Effector CD8-positive, alpha-beta T cell (primary cell): Measurements from ENCODE around the gene AGT.
"Not testable (repeated sequence)": the region's sequence is repeated elsewhere in the genome, so short reads cannot be mapped to it uniquely, and the experiment has no call there.

Experiments used
- DNase-seq: peaks from one replicate; lab custom pipeline; 2025; lab: John Stamatoyannopoulos, UW

The AGT gene

DNA sequence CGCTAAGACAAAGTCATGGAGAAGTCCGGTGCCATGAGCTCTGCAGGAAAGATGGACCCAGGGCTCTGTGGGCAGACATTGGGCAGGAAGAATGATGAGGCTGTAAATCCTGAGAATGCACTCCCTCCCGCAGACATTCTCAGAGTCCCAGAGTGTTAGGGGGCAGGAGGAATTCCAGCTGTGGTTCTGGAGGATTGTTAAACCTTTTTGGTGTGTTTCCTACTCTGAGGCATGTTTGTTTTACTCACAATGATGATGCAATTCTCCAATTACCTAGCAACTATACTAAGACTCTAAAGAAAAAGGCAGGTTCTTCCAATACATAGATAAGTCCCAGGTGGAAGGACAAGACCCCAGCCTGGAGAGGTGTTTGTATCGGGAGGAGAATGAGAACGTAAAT lies 30.5 kb upstream of the AGT start:
- DNase-seq = no peak

DNA sequence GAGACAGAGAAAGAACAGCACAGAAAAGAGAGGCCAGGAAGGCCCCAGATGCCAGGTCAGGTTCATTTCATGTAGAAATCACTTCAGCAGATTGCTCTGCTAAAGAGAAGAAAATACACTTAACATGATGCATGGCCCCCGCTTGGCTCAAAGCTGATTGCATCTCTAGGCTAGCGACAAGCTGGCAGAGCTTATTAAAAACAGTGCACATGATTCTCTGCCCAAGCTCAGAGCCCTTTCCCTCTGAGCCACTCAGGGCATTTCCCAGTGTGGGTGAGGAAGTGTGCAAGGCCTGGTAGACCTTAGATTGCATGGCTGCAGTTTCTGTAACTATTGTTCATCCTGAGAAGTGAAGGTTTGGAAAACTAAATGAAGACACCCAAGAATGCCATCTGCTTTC lies 30.0 kb upstream of the AGT start:
- DNase-seq = no peak

DNA sequence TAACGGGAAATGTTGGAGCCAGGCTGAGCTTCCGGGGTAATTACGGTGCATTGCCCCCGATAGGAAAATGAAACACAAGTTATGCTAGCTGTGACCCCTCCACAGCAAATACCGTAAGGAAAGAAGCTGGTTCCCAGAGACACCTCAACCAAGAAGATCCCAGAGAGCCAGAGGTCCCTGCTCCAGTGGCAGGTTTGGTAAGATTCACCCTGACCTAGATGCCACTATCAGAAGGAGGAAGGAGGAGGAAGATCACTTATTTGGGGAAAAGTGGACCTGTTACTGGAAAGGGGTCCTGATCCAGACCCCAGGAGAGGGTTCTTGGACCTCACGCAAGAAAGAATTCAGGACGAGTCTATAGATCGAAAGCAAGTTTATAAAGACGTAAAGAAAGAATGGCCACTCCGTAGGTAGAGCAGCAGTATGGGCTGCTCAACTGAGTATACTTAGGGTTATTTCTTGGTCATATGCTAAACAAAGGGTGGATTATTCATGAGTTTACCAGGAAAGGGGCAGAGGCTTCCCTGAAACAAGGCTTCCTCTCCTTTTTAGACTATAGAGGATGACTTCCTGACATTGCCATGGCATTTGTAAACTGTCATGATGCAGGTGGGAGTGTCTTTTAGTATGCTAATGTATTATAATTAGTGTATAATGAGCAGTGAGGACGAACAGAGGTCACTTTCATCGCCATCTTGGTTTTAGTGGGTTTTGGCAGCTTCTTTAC lies 25.8 kb upstream of the AGT start:
- no peak for DNase-seq

DNA sequence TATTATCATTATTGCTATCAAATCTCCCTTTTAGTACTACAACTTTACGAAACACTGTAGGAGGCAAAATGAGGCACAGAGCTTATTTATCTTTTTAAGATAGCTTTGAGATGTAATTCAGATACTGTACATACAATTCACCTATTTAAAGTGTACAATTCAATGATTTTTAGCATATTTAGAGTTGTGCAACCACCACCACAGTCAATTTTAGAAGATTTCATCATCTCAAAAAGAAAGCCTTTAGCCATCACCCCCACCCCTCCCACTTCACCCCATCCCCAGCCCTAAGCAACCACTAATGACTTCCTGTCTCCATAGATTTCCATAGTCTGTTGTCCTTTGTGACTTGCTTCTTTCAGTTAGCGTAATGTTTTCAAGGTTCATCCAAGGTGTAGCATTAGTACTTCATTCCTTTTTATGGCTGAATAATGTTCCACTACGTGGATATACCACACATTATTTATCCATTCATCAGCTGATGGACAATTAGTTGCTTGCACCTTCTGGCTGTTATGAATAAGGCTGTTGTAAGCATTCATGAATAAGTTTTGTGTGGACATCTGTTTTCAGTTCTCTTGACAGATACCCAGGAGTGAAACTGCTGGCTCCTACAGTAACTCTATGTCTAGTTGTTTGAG lies 23.8 kb upstream of the AGT start:
- no peak for DNase-seq

DNA sequence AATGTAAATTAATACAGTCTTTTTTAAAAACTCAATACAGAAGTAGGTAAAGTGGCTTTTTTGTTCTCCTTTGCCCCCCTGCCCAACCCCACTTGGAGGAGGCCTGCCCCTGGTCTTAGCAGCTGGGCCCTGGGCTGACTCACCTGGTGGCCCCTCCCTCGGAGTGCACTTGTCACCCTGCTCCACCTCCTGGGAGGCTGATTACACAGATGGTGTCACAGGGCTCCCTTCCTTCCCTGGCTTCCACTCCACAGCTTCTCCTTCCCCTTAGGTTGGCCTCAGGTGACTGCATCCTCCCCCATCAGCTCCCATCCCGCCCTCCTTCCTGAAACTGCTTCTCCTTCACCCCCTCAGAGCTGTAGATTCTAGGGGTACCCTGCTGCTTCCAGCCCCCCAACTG lies 21.5 kb upstream of the AGT start:
- DNase-seq = no peak

DNA sequence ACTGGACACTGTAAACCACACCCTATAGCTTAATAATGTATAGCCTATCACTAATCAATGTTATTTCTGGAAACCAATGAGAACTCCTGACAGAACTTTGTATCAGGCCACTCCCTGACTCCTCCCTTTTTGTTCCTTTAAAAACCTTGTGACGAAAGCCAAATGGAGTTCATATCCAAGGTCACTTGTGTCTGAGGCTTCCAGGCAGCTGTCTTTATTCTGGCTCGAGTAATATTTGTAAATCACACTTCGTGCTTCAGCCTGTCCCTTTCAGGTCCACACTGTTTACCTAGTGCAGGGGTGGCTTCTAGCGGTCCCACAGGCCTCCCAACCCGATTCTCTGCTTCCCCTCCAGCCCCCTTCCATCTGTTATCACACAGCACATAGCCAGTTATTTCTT lies 17.1 kb upstream of the AGT start:
- no peak for DNase-seq

DNA sequence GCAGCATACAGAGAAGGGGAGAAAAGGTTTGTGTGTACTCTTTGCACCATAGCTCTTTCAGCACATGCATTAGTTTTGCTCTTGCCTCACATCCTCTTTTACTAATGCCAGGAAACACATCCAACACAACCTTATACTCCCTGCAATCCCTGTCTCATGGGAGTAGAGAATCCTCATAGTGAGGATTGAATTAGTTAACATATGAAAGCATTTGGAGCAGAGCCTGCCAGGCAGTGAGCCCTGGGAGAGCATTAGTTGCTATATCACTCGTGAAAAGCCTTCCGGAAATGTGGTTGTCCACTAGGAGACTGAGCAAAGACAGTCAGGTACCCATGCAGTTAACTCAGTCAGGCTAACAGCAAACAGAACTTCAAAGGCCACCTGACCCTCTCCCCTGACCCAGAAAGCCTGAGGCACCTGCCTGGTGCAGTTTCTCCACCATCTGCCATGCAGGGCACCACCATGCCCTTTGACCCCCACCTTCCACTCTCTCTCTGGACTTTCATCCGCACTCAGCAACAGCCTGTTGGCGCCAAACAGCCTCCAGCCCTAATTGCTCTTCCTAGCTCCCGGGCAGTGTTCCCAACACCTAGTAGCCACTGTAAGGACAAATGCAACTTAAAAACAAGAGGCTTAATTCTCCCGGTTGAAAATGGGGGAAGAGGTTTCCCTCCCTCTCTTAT lies 14.9 kb upstream of the AGT start:
- no peak for DNase-seq

DNA sequence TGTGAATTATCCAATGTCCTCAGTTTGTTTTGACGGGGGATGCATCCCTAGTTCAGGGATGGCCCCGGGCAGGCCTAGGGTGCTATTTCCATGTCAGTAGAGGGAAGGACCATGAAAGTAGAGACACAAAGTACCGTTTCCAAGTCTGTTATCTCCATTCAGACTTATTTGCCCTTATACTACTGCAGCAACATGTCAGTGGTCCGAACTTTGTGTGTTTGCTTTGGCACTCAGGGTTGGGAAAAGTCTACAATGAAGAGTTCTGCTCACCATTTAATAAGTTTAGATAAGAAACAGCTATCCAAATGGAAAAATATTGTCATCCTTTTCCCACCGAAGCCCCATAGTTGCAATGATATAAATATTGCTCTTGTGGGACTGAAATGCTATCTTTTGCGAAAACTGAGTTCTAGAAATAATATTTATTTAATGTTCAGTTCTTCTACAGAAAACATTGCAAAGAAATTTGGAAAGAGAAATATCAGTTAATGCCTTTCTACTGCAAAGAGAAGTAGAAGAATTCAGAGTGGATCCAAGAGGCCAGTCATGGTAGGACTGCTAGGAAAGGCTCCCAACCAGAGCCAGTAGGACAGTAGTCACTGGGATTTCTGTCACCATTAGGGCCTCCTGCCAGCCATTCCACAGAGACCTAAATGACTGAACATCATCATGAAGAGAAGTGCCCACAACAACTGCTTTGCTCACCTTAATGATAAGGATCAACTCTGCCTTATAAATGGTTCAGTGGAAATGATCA lies 11.5 kb upstream of the AGT start:
- DNase-seq = no peak

DNA sequence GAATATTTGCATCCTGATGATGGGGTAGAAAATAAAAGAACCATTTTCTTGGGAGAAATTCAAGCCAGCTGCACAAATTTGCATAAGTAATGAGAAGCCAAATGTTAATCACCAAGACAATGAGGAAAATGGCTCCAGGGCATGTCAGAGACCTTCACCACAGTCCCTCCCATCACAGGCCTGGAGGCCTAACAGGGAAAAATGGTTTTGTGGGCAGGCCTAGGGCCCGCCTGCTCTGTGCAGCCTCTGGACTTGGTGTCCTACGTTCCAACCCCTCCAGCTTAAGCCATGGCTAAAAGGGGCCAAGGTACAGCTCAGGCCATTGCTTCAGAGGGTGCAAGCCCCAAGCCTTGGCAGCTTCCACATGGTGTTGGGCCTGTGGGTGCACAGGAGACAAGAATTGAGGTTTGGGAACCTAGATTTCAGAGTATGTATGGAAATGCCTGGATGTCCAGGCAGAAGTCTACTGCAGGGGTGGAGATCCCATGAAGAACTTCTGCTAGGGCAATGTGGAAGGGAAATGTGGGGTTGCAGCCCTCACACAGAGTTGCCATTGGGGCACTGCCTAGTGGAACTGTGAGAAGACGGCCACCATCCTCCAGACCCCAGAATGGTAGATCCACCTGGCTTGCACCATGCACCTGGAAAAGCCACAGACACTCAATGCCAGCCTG lies 8.1 kb upstream of the AGT start:
- not testable (repeated sequence) for DNase-seq

DNA sequence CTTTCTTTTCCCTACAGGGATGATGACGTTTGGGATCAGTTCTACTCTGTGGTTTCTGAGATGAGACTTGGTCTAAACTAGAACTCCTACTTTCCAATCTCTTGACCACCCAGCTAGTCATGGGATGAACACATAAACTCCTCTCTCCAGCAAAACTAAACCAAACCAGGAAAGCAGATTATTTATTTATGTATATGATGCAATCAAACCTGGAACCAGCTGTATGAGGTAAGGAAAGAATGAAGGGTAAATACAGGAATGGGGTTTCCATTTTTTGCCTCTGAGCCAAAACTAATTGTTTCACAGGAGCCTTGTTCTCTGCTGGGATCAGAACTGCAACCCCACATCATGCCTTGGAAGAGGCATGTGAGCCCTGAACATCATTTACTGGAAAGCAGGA lies 3.3 kb upstream of the AGT start:
- no peak for DNase-seq

DNA sequence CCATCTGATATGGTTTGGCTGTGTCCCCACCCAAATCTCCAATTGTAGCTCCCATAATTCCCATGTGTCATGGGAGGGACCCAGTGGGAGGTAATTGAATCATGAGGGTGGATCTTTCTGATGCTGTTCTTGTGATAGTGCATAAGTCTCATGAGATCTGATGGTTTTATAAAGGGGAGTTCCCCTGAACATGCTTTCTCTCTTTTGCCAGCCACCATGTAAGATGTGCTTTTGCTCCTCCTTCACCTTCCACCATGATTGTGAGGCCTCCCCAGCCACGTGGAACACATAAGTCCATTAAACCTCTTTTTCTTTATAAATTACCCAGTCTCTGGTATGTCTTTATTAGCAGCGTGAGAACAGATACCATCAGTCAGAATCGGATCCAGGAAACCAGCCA lies 2.5 kb upstream of the AGT start:
- DNase-seq = not testable (repeated sequence)

DNA sequence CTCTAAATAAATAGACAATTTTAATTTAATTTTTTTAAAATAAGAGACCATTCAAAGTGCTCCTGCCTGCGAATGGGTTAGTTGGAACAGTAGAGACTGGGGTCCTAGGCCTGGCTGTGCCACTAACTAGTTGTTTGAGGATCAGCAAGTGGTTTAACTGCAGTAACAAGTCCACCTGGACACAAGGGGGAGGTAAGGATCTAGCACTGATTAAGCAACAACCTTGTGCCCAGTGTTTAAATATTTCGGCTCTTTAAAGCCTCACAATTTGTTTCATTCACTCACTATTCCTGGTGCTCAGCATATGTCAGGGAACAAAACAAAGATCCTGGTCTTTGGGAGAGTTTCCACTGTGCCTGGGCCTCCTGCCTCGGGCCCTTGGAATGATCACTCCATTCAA lies 1.6 kb upstream of the AGT start:
- no peak for DNase-seq

DNA sequence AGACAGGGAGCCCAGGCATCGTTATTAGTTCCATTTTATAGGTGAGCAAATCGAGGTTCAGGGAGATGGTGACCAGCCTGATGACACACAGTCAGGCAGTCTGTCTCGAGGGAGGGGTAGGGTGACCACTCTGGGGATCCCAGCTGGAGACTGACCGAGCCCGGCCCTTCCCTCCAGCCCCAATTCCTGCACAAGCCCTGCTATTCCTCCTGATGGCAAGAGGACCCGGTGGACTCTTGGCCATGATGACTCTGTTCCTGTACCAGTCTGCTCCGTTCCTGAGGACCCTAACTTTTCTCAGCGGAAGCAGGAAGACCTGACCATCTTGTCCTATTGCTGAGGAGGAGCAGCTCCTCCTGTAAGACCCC lies 391 bp downstream of the AGT start:
- DNase-seq = no peak

DNA sequence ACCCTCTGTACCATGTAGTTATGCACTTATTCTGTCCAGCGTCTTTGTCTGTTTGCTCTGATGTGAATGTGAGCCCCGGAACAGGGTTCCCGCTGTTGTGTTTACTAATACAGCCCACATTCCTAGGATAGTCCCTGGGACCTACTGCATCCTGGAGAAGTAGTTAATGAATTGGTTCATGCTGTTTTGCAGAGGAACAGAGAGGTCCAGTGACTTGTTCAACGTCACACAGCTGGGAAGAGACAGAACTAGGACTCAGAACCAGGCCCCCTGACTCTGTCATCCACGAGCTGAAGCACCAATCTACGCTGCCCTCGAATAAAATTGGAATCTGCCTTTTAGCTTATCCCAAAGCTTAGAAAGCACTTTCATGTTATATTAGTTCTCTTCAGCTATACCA lies 784 bp downstream of the AGT start:
- DNase-seq = no peak

DNA sequence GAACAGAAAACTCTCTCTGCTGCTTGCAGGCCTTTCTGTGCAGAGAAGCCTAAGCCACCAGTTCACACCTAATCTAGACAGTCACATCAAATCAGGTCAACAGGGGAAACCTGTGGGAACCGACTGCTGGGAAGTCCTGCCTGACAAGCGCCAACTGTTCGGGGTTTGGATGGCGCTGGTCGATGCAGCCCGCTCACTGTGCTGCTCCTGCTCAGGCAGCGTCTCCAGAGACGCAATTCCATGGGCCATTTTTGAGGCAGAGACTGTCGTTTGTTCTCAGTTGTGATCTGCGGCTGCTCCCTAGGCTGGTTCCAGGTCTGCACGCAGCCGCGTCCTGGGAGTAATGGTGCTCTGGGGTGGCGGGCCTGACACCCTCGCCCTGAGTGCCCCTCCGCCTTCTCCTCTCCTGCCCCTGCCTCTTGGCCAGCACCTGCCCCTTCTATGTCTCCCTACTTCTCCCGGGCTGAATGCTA lies 1.4 kb downstream of the AGT start:
- no peak for DNase-seq

DNA sequence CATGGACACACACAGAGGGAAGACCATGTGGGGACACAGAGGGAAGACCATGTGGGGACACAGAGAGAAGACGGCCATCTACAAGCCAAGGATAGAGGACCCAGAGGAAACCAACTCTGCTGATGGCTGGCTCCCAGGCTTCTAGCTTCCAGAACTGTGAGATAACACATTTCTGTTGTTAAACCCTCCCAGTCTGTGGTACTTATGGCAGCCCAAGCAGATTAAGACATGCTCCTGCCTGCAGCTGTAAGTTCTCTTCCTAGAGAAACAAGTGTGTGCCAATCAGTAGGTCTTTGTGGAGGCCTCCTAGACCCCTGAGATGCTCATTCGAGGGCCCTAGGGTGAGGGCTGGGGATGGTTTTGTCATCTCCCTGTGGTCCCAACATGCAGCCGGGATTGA lies 2.7 kb downstream of the AGT start:
- no peak for DNase-seq

DNA sequence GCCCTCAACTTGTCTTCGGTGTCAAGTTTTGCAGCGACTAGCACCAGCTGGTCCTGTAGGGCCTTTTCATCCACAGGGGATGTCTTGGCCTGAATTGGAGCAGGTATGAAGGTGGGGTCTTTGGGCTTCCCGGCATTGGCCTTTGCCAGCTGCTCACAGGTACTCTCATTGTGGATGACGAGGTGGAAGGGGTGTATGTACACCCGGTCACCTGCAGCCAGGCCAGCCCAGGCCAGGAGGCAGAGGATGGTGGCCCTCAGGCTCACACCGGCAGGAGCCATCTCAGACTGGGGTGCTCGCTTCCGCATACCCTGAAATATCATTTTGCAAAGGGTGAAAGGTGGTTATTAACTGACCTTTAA lies 3.4 kb downstream of the AGT start:
- DNase-seq = no peak

DNA sequence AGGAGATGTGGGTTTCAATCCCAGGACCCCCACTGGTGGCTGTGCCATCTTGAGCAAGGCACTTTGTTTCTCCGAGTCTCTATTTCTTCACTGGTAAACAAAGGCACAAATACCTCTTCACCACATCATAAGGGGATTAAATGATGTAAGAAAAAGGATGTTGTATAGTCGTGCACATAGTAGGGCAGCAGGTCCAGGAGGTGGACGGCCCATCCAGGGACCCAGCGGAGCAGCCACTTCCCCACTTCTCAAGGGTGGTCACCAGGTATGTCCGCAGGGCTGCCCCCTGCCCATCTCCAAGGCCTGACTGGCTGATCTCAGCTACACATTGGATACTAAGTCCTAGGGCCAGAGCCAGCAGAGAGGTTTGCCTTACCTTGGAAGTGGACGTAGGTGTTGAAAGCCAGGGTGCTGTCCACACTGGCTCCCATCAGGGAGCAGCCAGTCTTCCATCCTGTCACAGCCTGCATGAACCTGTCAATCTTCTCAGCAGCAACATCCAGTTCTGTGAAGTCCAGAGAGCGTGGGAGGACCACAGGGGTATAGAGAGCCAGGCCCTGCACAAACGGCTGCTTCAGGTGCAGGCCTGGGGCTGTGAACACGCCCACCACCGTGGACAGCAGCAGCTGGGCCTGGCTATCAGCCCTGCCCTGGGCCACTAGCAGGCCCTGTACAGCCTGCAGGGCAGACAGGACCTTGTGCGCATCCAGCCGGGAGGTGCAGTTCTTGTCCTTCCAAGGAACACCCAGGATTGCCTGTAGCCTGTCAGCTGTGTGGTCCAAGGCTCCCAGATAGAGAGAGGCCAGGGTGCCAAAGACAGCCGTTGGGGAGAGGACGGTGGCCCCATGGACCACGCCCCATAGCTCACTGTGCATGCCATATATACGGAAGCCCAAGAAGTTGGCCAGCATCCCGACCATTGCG lies 4.0 kb downstream of the AGT start:
- DNase-seq = no peak

DNA sequence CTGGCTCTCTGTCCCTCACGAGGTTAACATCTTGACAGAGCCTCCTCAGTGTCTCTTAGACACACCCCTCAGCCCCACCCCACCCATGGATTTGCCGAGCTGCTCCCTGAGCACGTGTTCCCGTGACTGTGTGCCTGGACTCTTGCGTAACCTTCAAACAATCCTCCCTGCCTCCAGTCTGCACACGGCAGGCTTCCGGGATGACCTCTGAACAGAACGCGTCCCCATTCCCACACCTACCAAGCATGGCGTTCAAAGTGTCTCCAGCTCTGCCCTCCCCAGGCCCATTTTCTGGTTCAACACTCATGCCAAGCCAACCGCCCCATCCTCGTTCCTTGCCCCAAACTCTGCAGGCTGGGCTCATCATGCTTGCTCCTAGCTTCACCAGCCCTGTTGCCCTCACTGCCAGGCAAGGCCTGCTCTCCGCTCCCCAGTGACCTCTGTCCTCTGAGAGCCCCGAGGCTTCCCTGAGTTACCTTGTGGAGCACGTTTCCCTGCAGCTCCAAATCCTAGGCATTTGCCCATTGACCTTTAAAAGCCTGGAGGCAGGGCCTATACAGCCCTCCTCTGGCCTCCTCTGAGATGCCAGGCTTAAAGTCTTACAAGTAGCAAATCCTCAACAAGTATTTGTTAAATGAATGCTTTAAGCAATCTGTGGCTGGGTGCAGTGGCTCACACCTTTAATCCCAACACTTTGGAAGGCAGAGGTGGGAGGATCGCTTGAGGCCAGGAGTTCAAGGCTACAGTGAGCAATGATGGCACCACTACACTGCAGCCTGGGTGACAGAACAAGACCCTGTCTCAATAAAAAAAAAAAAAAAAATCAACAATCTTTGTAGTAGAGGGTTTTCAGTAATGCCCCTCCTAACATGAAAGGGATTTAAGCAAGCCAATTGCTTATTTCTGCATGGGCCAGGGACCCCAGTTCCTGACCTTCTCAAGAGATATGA lies 5.0 kb downstream of the AGT start:
- DNase-seq = no peak
